ENCODE results near the gene PPP2R3B.
"Not testable (repeated sequence)": the region's sequence is repeated elsewhere in the genome, so short reads cannot be mapped to it uniquely, and the experiment has no call there.

The PPP2R3B gene

GRCh38 chrX:331825-332495 lies 54.7 kb downstream of the PPP2R3B start:
- Histone ChIP-seq H3K27ac (ENCODE audit: low read length) (no peak overlapping the region), H3K9ac (ENCODE audit: low read length) (no peak overlapping the region), H2AFZ (ENCODE audit: low read depth, low read length) (no peak overlapping the region), H3K9me3 (ENCODE audit: insufficient read depth, low read length) (no peaks in the 10 kb centered on the region), H3K36me3 (replicated peaks; ENCODE audit: low read depth, low read length) (peaks cover 20% of the 10 kb centered on the region), H4K20me1 (ENCODE audit: insufficient read depth, low read length) (no peaks in the 10 kb centered on the region), H3K4me3 (ENCODE audit: low read length) (no peak overlapping the region), H3K79me2 (ENCODE audit: low read length) (no peaks in the 10 kb centered on the region), H3K4me1 (ENCODE audit: low read length) (no peaks in the 10 kb centered on the region), H3K27me3 (ENCODE audit: low read depth, low read length) (no peaks in the 10 kb centered on the region), H3K4me2 (ENCODE audit: low read length) (no peak overlapping the region)
- TF ChIP-seq EZH2phosphoT487 (IDR thresholded peaks at IDR 0.05; ENCODE audit: low read depth) (no peak), CTCF (IDR thresholded peaks at IDR 0.05; ENCODE audit: low read depth, low read length) (no peak)

GRCh38 chrX:331151-331824 lies 55.4 kb downstream of the PPP2R3B start:
- no peaks in the 10 kb centered on the region for H3K27me3 ChIP-seq (ENCODE audit: low read depth, low read length)
- no peak for TF ChIP-seq EZH2phosphoT487 (IDR thresholded peaks at IDR 0.05; ENCODE audit: low read depth)
- no peak for TF ChIP-seq CTCF (IDR thresholded peaks at IDR 0.05; ENCODE audit: low read depth, low read length)
- H4K20me1 ChIP-seq (ENCODE audit: insufficient read depth, low read length), result no peaks in the 10 kb centered on the region
- no peaks in the 10 kb centered on the region for H3K9me3 ChIP-seq (ENCODE audit: insufficient read depth, low read length)
- no peak overlapping the region for H3K9ac ChIP-seq (ENCODE audit: low read length)
- H3K79me2 ChIP-seq (ENCODE audit: low read length), result no peaks in the 10 kb centered on the region
- H3K4me1 ChIP-seq (ENCODE audit: low read length), result no peaks in the 10 kb centered on the region
- no peak overlapping the region for H3K4me3 ChIP-seq (ENCODE audit: low read length)
- no peak overlapping the region for H2AFZ ChIP-seq (ENCODE audit: low read depth, low read length)
- H3K36me3 ChIP-seq (replicated peaks; ENCODE audit: low read depth, low read length), result peaks cover 15% of the 10 kb centered on the region
- H3K27ac ChIP-seq (ENCODE audit: low read length), result no peak overlapping the region
- no peak overlapping the region for H3K4me2 ChIP-seq (ENCODE audit: low read length)

GRCh38 chrX:330726-331150 lies 56.0 kb downstream of the PPP2R3B start:
- H3K4me1 ChIP-seq (ENCODE audit: low read length), result no peaks in the 10 kb centered on the region
- H3K4me3 ChIP-seq (ENCODE audit: low read length), result no peak overlapping the region
- no peaks in the 10 kb centered on the region for H3K9me3 ChIP-seq (ENCODE audit: insufficient read depth, low read length)
- peaks cover 12% of the 10 kb centered on the region for H3K36me3 ChIP-seq (replicated peaks; ENCODE audit: low read depth, low read length)
- TF ChIP-seq EZH2phosphoT487 (IDR thresholded peaks at IDR 0.05; ENCODE audit: low read depth), result no peak
- TF ChIP-seq CTCF (IDR thresholded peaks at IDR 0.05; ENCODE audit: low read depth, low read length), result no peak
- H3K27me3 ChIP-seq (ENCODE audit: low read depth, low read length), result no peaks in the 10 kb centered on the region
- no peaks in the 10 kb centered on the region for H4K20me1 ChIP-seq (ENCODE audit: insufficient read depth, low read length)
- no peaks in the 10 kb centered on the region for H3K79me2 ChIP-seq (ENCODE audit: low read length)
- no peak overlapping the region for H2AFZ ChIP-seq (ENCODE audit: low read depth, low read length)
- no peak overlapping the region for H3K9ac ChIP-seq (ENCODE audit: low read length)
- no peak overlapping the region for H3K27ac ChIP-seq (ENCODE audit: low read length)
- H3K4me2 ChIP-seq (ENCODE audit: low read length), result no peak overlapping the region

- not testable (repeated sequence) for H2AFZ ChIP-seq (ENCODE audit: low read depth, low read length); H3K4me1 ChIP-seq (ENCODE audit: low read length); H3K79me2 ChIP-seq (ENCODE audit: low read length); H3K4me3 ChIP-seq (ENCODE audit: low read length); H3K27ac ChIP-seq (ENCODE audit: low read length); H3K9ac ChIP-seq (ENCODE audit: low read length); H3K27me3 ChIP-seq (ENCODE audit: low read depth, low read length); H3K9me3 ChIP-seq (ENCODE audit: insufficient read depth, low read length); H4K20me1 ChIP-seq (ENCODE audit: insufficient read depth, low read length); H3K4me2 ChIP-seq (ENCODE audit: low read length)
- H3K36me3 ChIP-seq (replicated peaks; ENCODE audit: low read depth, low read length), result peaks cover 12% of the 10 kb centered on the region
Observed at GRCh38 chrX:330141-330725, 56.5 kb downstream of the PPP2R3B start.
